GM21528 (cell line): Measurements from ENCODE around the gene ZC3H18.
"Not testable (repeated sequence)": the region's sequence is repeated elsewhere in the genome, so short reads cannot be mapped to it uniquely, and the experiment has no call there.

Experiments
- ATAC-seq: cut with Tn5 transposase; IDR thresholded peaks from one replicate; pipeline ENCODE4 v1.9.1; 2021; ENCODE audit warnings: mild to moderate bottlenecking, moderate library complexity; ENCODE audit not compliant: unreplicated experiment, low FRiP score

Gene ZC3H18

DNA sequence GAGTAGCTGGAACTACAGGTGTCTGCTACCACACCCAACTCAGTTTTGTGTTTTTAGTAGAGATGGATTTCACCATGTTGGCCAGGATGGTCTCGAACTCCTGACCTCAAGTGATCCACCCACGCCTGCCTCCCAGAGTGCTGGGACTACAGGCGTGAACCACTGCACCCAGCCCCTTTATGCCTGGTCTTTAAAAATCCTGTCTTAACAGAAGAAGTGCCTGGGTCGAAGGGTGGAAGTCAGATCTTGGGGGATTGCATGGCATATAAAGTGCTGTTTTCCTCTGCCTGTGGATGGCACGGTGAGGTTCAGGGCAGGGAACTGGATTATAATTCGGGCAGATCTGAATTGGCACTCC lies 30.3 kb downstream of the ZC3H18 start:
- no peak for ATAC-seq

GRCh38 chr16:88601313-88602036 lies 31.3 kb downstream of the ZC3H18 start:
- no peak for ATAC-seq

GRCh38 chr16:88602091-88602490 lies 31.9 kb downstream of the ZC3H18 start:
- no peak for ATAC-seq

DNA sequence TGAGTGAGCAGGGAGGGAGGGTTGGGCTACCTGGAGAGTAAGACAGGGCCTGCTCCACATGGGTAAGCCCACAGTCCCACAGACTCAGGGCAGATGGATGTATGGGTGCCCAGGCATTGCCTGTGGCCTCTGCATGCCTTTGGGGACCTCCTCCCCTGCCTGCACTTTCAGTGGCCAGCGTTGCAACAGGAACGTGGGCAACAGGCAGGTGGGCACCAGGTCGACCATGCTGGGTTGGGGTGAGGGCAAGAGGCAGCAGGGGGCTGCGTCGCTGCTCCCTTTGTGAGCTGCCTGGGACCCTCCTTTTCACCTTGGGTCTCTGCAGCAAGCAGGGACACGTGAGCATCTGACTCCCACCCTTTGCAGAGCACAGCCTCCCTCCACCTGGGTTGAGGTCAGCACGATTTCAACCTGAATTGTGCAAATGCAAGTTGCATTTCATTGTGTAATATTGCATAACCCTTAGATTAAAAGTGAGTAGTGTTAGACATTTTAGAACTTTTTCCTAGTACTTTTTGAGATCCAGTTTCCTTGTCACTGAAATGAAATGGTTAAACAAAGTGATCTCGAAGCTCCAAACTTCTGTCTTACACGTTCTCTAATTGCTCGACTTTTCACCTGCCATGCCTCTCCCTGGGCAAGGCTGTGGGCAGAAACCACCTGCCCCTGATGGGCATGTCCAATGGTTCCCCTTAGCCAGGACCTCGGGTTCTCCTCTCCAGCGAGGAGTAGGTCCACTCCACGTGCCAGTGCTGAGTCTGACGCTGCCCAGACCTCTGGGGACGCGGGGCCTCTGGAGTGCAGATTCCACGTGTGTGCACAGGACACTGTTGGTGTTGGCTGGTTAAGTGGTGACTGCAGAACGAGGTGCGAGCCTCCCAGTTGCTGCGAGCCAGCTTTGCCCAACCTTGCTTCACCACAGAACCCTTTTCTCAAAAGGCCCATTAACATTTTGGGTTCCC lies 35.3 kb downstream of the ZC3H18 start:
- ATAC-seq, result no peak

- ATAC-seq, result no peak
These were observed 36.0 kb downstream of the ZC3H18 start for GRCh38 chr16:88606148-88606757.

- ATAC-seq, result no peak
These were observed 37.9 kb downstream of the ZC3H18 start for GRCh38 chr16:88608076-88608475.

DNA sequence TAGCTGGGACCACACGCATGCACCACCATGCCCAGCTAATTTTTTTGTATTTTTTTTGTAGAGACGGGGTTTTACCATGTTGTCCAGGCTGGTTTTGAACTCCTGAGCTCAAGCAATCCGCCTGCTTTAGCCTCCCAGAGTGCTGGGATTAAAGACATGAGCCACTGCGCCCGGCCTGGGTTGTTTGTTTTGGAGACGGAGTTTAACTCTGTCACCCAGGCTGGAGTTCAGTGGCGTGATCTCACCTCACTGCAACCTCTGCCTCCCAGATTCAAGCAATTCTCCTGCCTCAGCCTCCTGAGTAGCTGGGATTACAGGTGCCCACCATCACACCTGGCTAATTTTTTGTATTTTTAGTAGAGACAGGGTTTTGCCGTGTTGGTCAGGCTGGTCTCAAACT lies 39.2 kb downstream of the ZC3H18 start:
- not testable (repeated sequence) for ATAC-seq

GRCh38 chr16:88610080-88610479 lies 39.9 kb downstream of the ZC3H18 start:
- ATAC-seq, result no peak

DNA sequence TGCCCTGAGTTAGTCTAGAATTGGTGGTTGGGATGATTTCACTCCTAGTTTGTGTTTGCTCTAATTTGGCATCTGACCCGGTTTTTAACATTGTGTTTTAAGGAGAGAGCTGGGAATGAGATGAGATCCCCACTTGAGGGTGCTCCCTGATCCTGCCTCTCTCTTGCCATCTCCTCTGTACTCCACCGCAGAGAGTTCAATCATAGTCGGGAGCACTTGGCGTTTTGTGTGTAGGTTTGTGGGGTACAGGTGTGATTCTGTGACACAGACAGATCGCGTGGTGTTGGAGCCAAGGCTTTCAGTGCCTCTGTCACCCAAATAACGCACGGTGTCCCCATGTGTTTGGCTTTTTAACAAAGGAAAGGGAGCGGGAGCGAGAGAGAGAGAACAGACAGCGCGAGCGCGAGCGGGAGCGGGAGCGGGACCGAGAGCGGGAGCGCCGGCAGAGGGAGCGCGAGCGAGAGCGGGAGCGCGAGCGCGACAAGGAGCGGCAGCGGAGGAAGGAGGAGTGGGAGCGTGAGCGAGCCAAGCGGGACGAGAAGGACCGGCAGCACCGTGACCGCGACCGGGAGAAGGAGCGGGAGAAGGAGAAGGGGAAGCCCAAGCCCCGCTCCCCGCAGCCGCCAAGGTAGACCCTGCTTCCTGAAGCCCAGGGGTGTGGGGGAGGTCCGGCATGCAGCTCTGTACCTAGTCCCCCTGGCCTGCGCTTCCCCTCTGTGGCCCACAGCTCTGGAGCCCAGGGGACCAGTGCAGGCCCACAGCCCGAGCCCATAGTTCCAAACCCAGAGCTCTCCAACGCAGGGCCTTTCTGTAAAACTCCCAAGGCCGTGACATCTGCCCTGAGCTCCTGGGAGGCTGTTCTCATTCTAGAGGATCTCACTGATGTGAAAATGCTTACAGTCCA lies 41.0 kb downstream of the ZC3H18 start:
- ATAC-seq, result no peak

GRCh38 chr16:88613293-88613692 lies 43.1 kb downstream of the ZC3H18 start:
- no peak for ATAC-seq

DNA sequence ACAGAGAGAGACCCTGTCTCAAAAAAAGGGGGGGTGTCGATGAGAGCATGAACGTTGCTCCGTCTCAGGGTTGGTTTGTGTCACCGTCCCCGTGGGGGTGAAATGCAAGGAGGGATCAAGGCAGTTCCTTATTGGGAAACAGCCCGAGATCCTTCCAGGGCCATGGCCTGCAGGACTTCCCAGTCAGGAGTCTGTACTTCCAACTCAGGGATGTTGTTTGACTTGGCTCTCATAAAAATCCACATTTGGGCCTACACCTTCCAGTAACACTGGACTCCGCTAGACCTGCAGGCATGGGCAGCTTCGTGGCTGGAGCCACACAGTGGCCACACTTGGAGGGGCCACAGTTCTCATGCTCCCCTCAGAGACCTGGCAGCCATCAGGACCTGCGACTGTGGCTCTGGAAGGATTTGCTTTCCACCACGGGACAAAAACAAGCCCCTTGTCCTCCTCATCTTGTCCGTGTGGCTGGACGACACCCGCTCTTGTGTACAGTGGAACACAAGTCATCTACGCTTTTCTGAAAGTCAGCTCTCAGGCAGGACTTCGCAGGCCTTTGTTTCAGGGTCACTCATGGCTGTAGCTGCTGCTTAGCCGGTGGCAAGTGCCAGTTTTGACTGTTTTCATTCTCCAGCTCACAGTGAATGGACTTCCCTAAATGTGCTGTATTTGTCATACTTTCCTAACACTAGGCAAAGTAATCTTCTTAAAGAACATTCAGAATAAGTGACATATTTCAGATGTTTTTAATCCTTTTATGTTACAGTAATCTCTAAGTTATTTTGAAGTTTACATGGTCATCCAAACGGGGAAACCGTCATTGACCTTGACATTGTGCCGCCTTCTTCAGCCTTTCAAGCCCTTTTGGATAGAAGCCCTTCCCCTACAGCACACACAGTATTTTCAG lies 44.0 kb downstream of the ZC3H18 start:
- ATAC-seq, result no peak

- ATAC-seq, result no peak
These were observed 44.8 kb downstream of the ZC3H18 start for GRCh38 chr16:88614818-88615580.

- ATAC-seq, result no peak
These were observed 46.1 kb downstream of the ZC3H18 start for GRCh38 chr16:88616320-88616719.

GRCh38 chr16:88616736-88617135 lies 46.5 kb downstream of the ZC3H18 start:
- no peak for ATAC-seq

DNA sequence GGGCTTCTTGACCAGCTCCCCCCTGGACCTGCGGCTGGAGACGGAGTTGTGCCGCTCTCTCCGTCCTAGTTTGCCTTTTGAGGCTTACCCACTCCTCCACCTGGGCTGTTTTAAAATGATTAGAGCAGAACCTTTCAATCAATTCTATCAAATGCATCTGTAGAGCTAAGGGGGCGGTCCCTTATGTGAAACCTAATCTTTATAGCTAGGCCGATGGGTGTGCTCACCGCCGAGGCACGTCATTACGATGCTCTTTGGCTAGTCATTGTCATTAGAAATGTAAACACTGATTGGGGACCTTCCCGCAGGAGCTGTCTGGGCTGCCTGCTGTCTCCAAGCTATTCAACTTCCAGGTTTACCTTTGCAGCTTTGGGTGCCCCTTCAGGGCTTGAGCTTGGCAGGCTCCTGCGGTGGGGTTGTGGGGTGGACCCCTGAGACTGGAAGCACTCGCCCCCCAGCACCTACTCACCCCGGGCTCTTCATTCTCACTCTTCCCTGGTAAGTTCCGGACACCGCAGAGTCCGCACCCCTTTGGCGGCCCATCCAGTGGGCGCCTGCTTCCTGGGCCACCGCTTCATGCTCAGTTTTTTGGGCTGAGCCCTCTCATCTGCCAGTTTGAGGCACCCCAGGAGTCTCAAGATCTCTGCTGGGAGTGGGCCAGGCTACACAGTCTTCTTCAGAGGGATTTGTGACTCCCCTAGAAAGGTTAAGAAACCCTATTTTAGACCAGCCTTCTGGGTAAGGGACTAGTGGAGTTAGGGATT lies 47.2 kb downstream of the ZC3H18 start:
- ATAC-seq, result no peak

GRCh38 chr16:88618182-88618955 lies 48.2 kb downstream of the ZC3H18 start:
- ATAC-seq, result no peak
